ENCODE measurements around the gene NSF.
"Not testable (repeated sequence)": the region's sequence is repeated elsewhere in the genome, so short reads cannot be mapped to it uniquely, and the experiment has no call there.

NSF gene

GRCh38 chr17:46628753-46629436, 38.4 kb downstream of the NSF start:
- not testable (repeated sequence) for DNase-seq (ENCODE audit: low read depth)

- not testable (repeated sequence) for DNase-seq (ENCODE audit: low read depth)
Observed at GRCh38 chr17:46632146-46632545, 41.7 kb downstream of the NSF start.

GRCh38 chr17:46634844-46635243, 44.4 kb downstream of the NSF start:
- DNase-seq (ENCODE audit: low read depth) = not testable (repeated sequence)

GRCh38 chr17:46641861-46642656, 51.6 kb downstream of the NSF start:
- not testable (repeated sequence) for DNase-seq (ENCODE audit: low read depth)

- DNase-seq (ENCODE audit: low read depth) = not testable (repeated sequence)
Observed at GRCh38 chr17:46647251-46647650, 56.8 kb downstream of the NSF start.

- DNase-seq (ENCODE audit: low read depth) = not testable (repeated sequence)
Observed at GRCh38 chr17:46647688-46648278, 57.3 kb downstream of the NSF start.

GRCh38 chr17:46649246-46649645, 58.8 kb downstream of the NSF start:
- not testable (repeated sequence) for DNase-seq (ENCODE audit: low read depth)

GRCh38 chr17:46652024-46652643, 61.7 kb downstream of the NSF start:
- DNase-seq (ENCODE audit: low read depth) = not testable (repeated sequence)

GRCh38 chr17:46658235-46658634, 67.8 kb downstream of the NSF start:
- DNase-seq (ENCODE audit: low read depth) = not testable (repeated sequence)

- not testable (repeated sequence) for DNase-seq (ENCODE audit: low read depth)
Observed at GRCh38 chr17:46659702-46660101, 69.2 kb downstream of the NSF start.

- DNase-seq (ENCODE audit: low read depth) = not testable (repeated sequence)
Observed at GRCh38 chr17:46663123-46663522, 72.7 kb downstream of the NSF start.

- DNase-seq (ENCODE audit: low read depth) = not testable (repeated sequence)
Observed at GRCh38 chr17:46663552-46663951, 73.1 kb downstream of the NSF start.

GRCh38 chr17:46665969-46666368, 75.5 kb downstream of the NSF start:
- not testable (repeated sequence) for DNase-seq (ENCODE audit: low read depth)

- DNase-seq (ENCODE audit: low read depth) = not testable (repeated sequence)
Observed at GRCh38 chr17:46670789-46671188, 80.3 kb downstream of the NSF start.

GRCh38 chr17:46672777-46673176, 82.3 kb downstream of the NSF start:
- DNase-seq (ENCODE audit: low read depth) = not testable (repeated sequence)

- not testable (repeated sequence) for DNase-seq (ENCODE audit: low read depth)
Observed at GRCh38 chr17:46677819-46678218, 87.3 kb downstream of the NSF start.

- not testable (repeated sequence) for DNase-seq (ENCODE audit: low read depth)
Observed at GRCh38 chr17:46683653-46684052, 93.2 kb downstream of the NSF start.

- not testable (repeated sequence) for DNase-seq (ENCODE audit: low read depth)
Observed at GRCh38 chr17:46685284-46685683, 94.8 kb downstream of the NSF start.

GRCh38 chr17:46692196-46692595, 101.7 kb downstream of the NSF start:
- not testable (repeated sequence) for DNase-seq (ENCODE audit: low read depth)

GRCh38 chr17:46693283-46693682, 102.8 kb downstream of the NSF start:
- DNase-seq (ENCODE audit: low read depth) = not testable (repeated sequence)

GRCh38 chr17:46696522-46696921, 106.1 kb downstream of the NSF start:
- DNase-seq (ENCODE audit: low read depth) = not testable (repeated sequence)

- DNase-seq (ENCODE audit: low read depth) = not testable (repeated sequence)
Observed at GRCh38 chr17:46699014-46699413, 108.5 kb downstream of the NSF start.
